Nephron progenitor cell (in vitro differentiated cells): Measurements from ENCODE around the gene PLXNB3.

Experiments
- DNase-seq: peaks from one replicate; pipeline ENCODE4 v3.0.0; 2021
- H3K27ac Mint-ChIP-seq: 2 replicates; pipeline ENCODE4 v1.8.0; 2021; ENCODE audit warnings: mild to moderate bottlenecking, moderate library complexity, mixed read lengths
- H3K27me3 Mint-ChIP-seq: 2 replicates; pipeline ENCODE4 v1.8.0; 2021; ENCODE audit warnings: mild to moderate bottlenecking, low read depth, mixed read lengths; ENCODE audit not compliant: poor library complexity
- H3K36me3 Mint-ChIP-seq: 2 replicates; pipeline ENCODE4 v1.8.0; 2021; ENCODE audit warnings: low read depth, mixed read lengths
- H3K4me1 Mint-ChIP-seq: 2 replicates; pipeline ENCODE4 v1.8.0; 2021; ENCODE audit warnings: mixed read lengths
- H3K4me3 Mint-ChIP-seq: 2 replicates; pipeline ENCODE4 v1.8.0; 2021; ENCODE audit warnings: mild to moderate bottlenecking, moderate library complexity, mixed read lengths
- H3K9me3 Mint-ChIP-seq: 2 replicates; pipeline ENCODE4 v1.8.0; 2021; ENCODE audit warnings: mild to moderate bottlenecking, moderate library complexity, mixed read lengths
- CTCF ChIP-seq: fragments of 200-600 bp; sonication (generic); IDR thresholded peaks from 2 replicates; pipeline ENCODE4 v1.5.0; 2021; ENCODE audit warnings: antibody characterized with exemption

Gene PLXNB3

DNA sequence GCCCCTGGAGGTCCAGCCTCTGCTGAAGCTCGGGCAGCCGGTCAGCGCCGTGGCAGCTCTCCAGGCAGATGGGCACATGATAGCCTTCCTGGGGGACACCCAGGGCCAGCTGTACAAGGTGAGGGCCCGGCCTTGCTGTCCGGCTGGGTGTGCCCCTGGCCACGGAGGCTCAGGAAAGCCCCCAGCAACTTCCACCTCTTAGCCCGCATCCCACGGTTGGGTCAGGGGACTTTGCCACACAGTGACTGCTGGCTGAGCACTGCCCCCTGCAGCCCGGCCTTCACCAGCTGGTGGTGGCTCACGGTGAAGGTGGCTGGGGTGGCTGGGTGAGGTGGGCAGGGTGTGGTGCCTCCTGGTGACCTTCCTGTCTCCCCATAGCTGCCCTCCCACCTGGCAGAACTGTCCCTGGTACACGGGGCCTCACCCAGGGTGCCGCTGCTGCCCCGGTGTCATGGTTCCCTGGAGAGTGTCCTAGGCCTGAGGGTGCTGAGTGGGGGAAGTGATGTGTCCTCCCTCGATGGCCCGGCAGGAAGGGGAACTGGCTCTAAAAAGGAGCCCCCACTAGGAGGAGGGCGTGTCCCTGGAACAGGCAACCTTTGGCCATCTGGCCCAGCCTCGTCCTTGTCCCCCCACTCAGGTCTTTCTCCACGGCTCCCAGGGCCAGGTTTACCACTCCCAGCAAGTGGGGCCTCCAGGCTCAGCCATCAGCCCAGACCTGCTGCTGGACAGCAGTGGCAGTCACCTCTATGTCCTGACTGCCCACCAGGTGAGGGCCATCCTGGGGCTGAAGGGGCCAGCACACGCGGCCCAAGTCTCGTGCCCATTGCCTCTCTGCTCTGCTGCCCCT is 4.5 kb downstream of the PLXNB3 start:
- H3K27me3 Mint-ChIP-seq: peaks cover 5% of the 10 kb centered on the region
- no peak overlapping the region for H3K4me3 Mint-ChIP-seq
- peaks cover 29% of the 10 kb centered on the region for H3K9me3 Mint-ChIP-seq
- H3K27ac Mint-ChIP-seq: no peak overlapping the region
- peaks cover 7% of the 10 kb centered on the region for H3K4me1 Mint-ChIP-seq
- no peak for TF ChIP-seq CTCF
- no peaks in the 10 kb centered on the region for H3K36me3 Mint-ChIP-seq
- no peak for DNase-seq

DNA sequence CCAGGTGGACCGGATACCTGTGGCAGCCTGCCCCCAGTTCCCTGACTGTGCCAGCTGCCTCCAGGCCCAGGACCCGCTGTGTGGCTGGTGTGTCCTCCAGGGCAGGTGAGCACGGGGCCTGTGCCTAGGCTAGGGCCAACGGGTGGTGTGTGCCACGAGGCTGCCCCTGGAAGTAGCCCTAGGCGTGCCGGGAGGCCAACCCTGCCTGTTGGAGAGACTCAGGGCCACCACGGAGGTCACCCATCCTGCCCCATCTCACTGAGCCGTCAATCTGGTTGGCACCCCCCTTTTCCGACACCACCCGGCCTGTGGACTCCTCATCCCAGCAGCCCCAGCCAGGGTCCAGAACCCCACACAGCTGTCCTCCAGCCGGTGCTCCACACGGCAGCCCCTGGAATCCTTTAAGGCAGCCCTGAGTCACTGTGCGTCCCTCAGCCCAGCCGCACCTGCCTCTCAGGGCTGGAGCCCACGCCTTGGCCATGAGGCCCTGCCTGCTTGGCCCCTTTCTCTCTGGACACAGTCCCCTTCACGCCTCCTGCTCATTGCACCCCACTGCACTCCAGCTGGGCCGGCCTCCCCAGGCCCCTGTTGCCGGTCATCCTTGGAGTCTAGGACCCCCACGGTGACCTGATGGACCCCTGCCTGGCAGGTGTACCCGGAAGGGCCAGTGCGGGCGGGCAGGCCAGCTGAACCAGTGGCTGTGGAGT is 5.3 kb downstream of the PLXNB3 start:
- Mint-ChIP-seq H3K9me3 (peaks cover 23% of the 10 kb centered on the region), H3K27me3 (peaks cover 4% of the 10 kb centered on the region), H3K4me1 (peaks cover 7% of the 10 kb centered on the region), H3K27ac (no peak overlapping the region), H3K4me3 (no peak overlapping the region), H3K36me3 (no peaks in the 10 kb centered on the region)
- no peak for TF ChIP-seq CTCF
- no peak for DNase-seq

DNA sequence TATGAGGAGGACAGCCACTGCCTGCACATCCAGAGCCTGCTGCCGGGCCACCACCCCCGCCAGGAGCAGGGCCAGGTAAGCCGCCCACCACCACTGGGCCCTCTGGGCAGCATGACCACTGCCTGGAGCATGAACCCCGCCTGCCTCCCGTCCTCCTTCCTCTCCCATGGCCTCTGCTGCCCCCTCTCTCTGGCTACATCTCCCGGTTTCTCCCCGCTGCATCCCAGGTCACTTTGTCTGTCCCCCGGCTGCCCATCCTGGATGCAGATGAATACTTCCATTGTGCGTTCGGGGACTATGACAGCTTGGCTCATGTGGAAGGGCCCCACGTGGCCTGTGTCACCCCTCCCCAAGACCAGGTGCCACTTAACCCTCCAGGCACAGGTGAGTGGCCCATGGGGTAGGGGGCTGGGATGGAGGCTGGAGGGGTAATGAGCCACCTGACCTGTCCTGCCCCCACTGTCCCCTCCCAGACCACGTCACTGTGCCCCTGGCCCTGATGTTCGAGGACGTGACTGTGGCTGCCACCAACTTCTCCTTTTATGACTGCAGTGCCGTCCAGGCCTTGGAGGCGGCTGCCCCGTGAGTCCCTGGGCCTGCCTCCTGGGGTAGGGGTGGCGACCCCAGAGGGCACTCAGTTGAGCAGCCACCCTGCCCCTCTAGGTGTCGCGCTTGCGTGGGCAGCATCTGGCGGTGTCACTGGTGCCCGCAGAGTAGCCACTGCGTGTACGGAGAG is 6.0 kb downstream of the PLXNB3 start:
- peaks cover 4% of the 10 kb centered on the region for H3K27me3 Mint-ChIP-seq
- peaks cover 23% of the 10 kb centered on the region for H3K9me3 Mint-ChIP-seq

DNA sequence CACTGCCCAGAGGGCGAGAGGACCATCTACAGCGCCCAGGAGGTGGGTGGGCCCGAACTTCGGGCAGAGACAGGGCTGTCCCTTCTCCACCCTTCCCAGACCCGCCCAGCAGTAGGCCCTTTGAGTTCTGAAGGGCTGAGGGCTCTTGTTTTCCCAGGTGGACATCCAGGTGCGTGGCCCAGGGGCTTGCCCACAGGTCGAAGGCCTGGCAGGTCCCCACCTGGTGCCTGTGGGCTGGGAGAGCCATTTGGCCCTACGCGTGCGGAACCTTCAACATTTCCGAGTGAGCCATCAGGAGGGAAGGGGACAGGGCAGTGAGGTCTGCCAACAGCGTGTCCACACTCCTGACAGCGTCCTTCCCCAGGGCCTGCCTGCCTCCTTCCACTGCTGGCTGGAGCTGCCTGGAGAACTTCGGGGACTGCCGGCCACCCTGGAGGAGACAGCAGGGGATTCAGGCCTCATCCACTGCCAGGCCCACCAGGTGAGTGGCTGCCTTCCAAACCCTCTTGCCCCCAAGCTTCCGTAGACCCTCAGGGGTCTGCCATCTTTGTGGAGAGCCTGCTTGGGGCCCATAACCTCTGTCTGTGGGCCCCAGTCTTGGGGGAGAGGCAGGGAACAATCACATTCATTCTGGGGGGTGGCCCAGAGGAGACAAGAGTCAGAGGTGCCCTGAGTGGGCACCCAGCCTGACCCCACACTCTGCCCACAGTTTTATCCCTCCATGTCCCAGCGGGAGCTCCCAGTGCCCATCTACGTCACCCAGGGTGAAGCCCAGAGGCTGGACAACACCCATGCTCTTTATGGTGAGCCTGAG is 6.8 kb downstream of the PLXNB3 start:
- no peak overlapping the region for H3K27ac Mint-ChIP-seq
- no peak overlapping the region for H3K4me3 Mint-ChIP-seq
- no peak for DNase-seq
- peaks cover 27% of the 10 kb centered on the region for H3K9me3 Mint-ChIP-seq
- peaks cover 7% of the 10 kb centered on the region for H3K4me1 Mint-ChIP-seq
- no peak for TF ChIP-seq CTCF
- peaks cover 4% of the 10 kb centered on the region for H3K27me3 Mint-ChIP-seq
- no peaks in the 10 kb centered on the region for H3K36me3 Mint-ChIP-seq

More for the DNA sequence above, 6.0 kb downstream of the PLXNB3 start:
- DNase-seq: no peak
- no peak overlapping the region for H3K27ac Mint-ChIP-seq
- no peaks in the 10 kb centered on the region for H3K36me3 Mint-ChIP-seq
- no peak for TF ChIP-seq CTCF
- peaks cover 7% of the 10 kb centered on the region for H3K4me1 Mint-ChIP-seq
- no peak overlapping the region for H3K4me3 Mint-ChIP-seq

DNA sequence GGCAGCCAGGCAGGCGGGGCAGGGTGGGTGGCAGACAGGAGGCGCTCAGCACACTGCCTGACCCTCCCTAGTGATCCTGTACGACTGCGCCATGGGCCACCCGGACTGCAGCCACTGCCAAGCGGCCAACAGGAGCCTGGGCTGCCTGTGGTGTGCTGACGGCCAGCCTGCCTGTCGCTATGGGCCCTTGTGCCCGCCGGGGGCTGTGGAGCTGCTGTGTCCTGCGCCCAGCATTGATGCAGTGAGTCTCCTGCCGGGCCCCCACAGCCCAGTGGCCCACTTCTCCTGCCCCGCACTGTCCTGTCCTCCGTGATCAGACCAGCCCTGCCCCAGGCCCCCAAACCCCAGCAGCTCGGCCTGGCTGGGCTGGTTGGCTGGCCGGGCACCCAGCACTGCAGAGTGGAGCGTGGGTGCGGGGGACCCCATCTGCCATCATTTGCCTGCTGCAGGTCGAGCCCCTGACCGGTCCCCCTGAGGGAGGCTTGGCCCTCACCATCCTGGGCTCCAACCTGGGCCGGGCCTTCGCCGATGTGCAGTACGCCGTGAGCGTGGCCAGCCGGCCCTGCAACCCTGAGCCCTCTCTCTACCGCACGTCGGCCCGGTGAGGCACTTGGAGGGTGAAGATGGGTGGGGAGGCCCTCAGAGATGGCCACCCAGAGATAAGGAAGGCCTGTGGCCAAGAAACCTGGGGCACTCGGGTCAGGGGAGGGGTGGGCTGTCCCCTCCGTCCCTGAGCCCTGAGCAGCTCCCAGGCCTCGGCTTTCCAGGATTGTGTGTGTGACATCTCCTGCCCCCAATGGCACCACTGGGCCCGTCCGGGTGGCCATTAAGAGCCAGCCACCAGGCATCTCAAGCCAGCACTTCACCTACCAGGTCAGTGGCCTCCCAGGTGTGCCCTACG is 7.6 kb downstream of the PLXNB3 start:
- no peaks in the 10 kb centered on the region for H3K36me3 Mint-ChIP-seq
- H3K27me3 Mint-ChIP-seq: peaks cover 4% of the 10 kb centered on the region
- H3K27ac Mint-ChIP-seq: no peak overlapping the region
- TF ChIP-seq CTCF: no peak
- DNase-seq: no peak
- H3K4me3 Mint-ChIP-seq: no peak overlapping the region
- peaks cover 2% of the 10 kb centered on the region for H3K4me1 Mint-ChIP-seq
- H3K9me3 Mint-ChIP-seq: peaks cover 24% of the 10 kb centered on the region
